GF-D8 (cell line): Measurements from ENCODE around the gene STRN4.
"Not testable (repeated sequence)": the region's sequence is repeated elsewhere in the genome, so short reads cannot be mapped to it uniquely, and the experiment has no call there.

Source experiments
- DNase-seq: peaks from one replicate; lab custom pipeline; 2025; lab: John Stamatoyannopoulos, UW

STRN4 gene

GRCh38 chr19:46773018-46773399, 26.8 kb upstream of the STRN4 start:
- DNase-seq = no peak

- DNase-seq = no peak
These were observed 26.1 kb upstream of the STRN4 start for GRCh38 chr19:46772170-46773017.

GRCh38 chr19:46768746-46769145, 22.5 kb upstream of the STRN4 start:
- DNase-seq = not testable (repeated sequence)

GRCh38 chr19:46766569-46767317, 20.5 kb upstream of the STRN4 start:
- DNase-seq = no peak

- DNase-seq = no peak
These were observed 18.6 kb upstream of the STRN4 start for GRCh38 chr19:46764817-46765291.

GRCh38 chr19:46762245-46762890, 16.1 kb upstream of the STRN4 start:
- DNase-seq = no peak

GRCh38 chr19:46761418-46761831, 15.2 kb upstream of the STRN4 start:
- no peak for DNase-seq

GRCh38 chr19:46760897-46761296, 14.6 kb upstream of the STRN4 start:
- DNase-seq = not testable (repeated sequence)

GRCh38 chr19:46760363-46760762, 14.1 kb upstream of the STRN4 start:
- DNase-seq = no peak

GRCh38 chr19:46759817-46760333, 13.6 kb upstream of the STRN4 start:
- no peak for DNase-seq

GRCh38 chr19:46759206-46759605, 13.0 kb upstream of the STRN4 start:
- DNase-seq = no peak

- DNase-seq = no peak
These were observed 10.3 kb upstream of the STRN4 start for GRCh38 chr19:46756544-46756888.

- DNase-seq = no peak
These were observed 9.7 kb upstream of the STRN4 start for GRCh38 chr19:46755853-46756543.

- DNase-seq = no peak
These were observed 9.0 kb upstream of the STRN4 start for GRCh38 chr19:46755077-46755852.

GRCh38 chr19:46753420-46754155, 7.3 kb upstream of the STRN4 start:
- no peak for DNase-seq

GRCh38 chr19:46748325-46749109, 2.3 kb upstream of the STRN4 start:
- DNase-seq = peak; percentile 13

GRCh38 chr19:46745521-46746280, 549 bp downstream of the STRN4 start, which contains the start of gene FKRP:
Gene FKRP, plus strand, starts transcription at chr19:46746057. Its CDS starts 9,394 bp downstream, at chr19:46755451.
- no peak for DNase-seq

GRCh38 chr19:46745030-46745429, 1.2 kb downstream of the STRN4 start:
- no peak for DNase-seq
